Measurements from ENCODE around the gene UACA. TPM values are rescaled to one million over a fixed set of nuclear protein-coding genes. Genes with fewer than 3 reads are reported as not detected.

Gene UACA
- total RNA-seq, 1 donor from 2014 or later, result 39.9 TPM

DNA sequence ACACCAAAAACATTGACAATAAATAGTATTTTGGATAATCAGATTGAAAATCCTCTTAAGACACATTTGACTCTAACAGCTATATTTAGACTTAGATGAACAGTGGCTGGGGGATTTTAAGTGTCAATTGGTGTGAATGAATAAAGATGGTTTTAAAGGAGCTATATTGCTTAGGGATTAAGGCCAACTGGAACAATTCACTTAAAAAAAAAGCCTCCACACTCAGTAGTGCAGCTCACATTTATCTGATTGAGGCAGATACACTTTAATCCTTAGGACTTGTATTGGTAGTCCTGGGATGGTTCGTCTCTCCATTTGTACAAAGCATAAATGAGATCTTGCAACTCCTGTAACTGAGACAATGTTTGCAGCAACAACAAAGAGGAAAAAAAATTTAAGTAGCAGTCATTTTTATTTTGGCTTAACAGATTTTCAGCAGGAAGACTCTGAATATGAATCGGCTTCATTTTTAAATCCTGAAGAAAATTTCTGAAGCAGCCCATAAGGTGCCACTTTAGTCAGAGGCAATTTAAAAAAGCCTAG, 112.0 kb downstream of the UACA start:
- intact Hi-C loops (cut with DNase I), result no loop called here
- TF ChIP-seq, protein P1, sequence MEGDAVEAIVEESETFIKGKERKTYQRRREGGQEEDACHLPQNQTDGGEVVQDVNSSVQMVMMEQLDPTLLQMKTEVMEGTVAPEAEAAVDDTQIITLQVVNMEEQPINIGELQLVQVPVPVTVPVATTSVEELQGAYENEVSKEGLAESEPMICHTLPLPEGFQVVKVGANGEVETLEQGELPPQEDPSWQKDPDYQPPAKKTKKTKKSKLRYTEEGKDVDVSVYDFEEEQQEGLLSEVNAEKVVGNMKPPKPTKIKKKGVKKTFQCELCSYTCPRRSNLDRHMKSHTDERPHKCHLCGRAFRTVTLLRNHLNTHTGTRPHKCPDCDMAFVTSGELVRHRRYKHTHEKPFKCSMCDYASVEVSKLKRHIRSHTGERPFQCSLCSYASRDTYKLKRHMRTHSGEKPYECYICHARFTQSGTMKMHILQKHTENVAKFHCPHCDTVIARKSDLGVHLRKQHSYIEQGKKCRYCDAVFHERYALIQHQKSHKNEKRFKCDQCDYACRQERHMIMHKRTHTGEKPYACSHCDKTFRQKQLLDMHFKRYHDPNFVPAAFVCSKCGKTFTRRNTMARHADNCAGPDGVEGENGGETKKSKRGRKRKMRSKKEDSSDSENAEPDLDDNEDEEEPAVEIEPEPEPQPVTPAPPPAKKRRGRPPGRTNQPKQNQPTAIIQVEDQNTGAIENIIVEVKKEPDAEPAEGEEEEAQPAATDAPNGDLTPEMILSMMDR (IDR thresholded peaks at IDR 0.05), result no peak
- Histone ChIP-seq H3K4me3 (no peak overlapping the region), H3K27ac (no peak overlapping the region), H3K36me3 (peaks cover 5% of the 10 kb centered on the region), H3K27me3 (no peaks in the 10 kb centered on the region), H3K4me1 (no peaks in the 10 kb centered on the region), H3K9me3 (no peaks in the 10 kb centered on the region)
- DNase-seq, result no peak
- no peak for ATAC-seq

DNA sequence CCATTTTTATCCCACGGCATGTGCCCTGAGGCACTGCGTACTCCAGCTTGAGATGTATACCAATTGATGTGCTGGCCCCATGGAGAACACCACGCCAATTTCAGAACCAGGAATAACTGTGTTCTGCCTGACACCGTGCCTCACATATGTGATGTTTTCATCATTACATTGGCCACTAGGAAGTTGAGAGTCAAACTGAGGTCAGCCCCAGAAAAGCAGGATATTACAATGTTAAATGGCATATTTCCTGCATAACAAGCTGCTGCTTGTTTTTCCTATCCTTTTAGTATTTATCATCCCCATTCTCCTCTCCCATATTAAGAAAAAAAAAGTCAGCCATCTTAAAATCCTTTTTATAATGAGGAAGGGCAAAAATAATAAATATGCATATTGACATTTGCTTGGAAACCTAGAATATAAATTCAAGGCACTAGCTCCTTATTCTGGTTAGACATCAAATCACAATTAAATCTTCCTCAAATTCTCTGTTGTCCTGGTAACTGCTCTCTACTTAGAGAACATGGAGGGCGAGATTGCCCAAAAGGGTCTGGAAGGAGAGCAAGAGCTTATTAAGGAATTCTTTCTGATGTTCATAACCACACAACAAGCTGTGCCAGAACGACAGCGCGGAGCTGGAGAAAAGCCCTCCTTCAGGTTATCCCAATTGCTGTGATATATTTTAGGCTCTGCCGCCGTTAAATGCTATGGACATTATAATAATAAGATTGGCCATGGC, 112.6 kb downstream of the UACA start:
- ATAC-seq, result no peak

DNA sequence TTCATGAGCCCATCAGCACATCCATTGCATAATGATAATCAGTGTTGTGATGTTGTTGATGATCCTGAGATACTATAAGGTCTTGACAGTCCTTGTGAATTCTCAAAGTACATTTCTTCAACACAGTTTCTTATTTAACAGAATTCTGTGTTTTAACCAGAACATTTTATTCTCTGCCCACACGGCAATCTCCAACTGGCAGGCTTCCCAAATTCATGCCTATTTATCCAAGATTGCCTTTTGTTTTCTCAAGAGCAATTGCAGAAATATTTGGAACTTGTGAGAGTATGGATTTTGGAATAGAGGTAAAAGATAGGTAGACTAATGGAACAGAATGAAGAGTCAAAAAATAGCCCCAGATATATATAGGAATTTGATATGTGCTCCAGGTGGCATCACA, 116.0 kb downstream of the UACA start:
- Histone ChIP-seq H3K4me1 (no peaks in the 10 kb centered on the region), H3K9me3 (no peaks in the 10 kb centered on the region), H3K36me3 (no peaks in the 10 kb centered on the region), H3K27ac (no peak overlapping the region), H3K4me3 (no peak overlapping the region), H3K27me3 (no peaks in the 10 kb centered on the region)
- intact Hi-C loops (cut with DNase I), result no loop called here
- DNase-seq, result no peak
- ATAC-seq, result no peak
- TF ChIP-seq, protein P1 (IDR thresholded peaks at IDR 0.05), result no peak

More for the DNA sequence above, 112.6 kb downstream of the UACA start:
- intact Hi-C loops (cut with DNase I), result no loop called here
- TF ChIP-seq, protein P1 (IDR thresholded peaks at IDR 0.05), result no peak
- Histone ChIP-seq H3K4me1 (no peaks in the 10 kb centered on the region), H3K27ac (no peak overlapping the region), H3K4me3 (no peak overlapping the region), H3K9me3 (no peaks in the 10 kb centered on the region), H3K27me3 (no peaks in the 10 kb centered on the region), H3K36me3 (no peaks in the 10 kb centered on the region)
- no peak for DNase-seq

DNA sequence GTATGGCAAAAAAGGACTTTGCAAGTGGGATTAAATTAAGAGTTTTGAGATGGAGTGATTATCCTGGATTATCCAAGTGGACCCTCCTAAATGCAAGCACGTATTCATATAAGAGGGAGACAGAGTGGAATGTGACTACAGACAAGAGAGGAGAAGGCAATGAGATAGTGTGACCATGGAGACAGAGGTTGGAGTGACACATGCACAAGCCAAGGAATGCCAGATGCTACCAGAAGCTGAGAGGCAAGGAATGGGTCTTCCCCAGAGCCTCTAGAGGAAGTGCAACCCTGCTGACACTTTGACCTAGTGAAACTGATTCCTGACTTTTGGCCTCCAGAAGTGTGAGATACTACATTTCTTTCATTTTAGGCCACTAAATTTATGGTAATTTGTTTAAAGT, 117.2 kb downstream of the UACA start:
- DNase-seq, result no peak
- Histone ChIP-seq H3K36me3 (no peaks in the 10 kb centered on the region), H3K27ac (no peak overlapping the region), H3K4me3 (no peak overlapping the region), H3K9me3 (no peaks in the 10 kb centered on the region), H3K4me1 (no peaks in the 10 kb centered on the region), H3K27me3 (no peaks in the 10 kb centered on the region)
- TF ChIP-seq, protein P1 (IDR thresholded peaks at IDR 0.05), result no peak
- intact Hi-C loops (cut with DNase I), result no loop called here
- ATAC-seq, result no peak

DNA sequence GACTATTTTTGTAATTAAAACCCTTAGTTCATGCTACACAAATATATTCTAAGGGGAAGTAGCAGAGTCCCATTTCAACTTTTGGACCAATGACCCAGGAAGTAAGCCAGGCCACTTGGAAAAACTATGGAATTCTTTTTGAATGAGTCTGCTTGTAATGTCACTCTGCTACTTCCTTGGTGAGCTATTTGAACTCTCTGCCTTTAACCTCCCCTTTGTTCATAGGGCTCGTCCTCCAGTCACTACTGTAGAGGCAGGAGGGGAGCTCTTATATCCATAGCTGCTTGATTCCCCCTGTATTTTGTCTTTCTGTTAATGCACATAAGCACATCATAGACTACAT, 119.6 kb downstream of the UACA start:
- ATAC-seq, result no peak
- no peak overlapping the region for H3K27ac ChIP-seq
- intact Hi-C loops (cut with DNase I), result no loop called here
- H3K9me3 ChIP-seq, result no peaks in the 10 kb centered on the region
- H3K36me3 ChIP-seq, result no peaks in the 10 kb centered on the region
- DNase-seq, result no peak
- H3K27me3 ChIP-seq, result no peaks in the 10 kb centered on the region
- H3K4me3 ChIP-seq, result no peak overlapping the region
- H3K4me1 ChIP-seq, result no peaks in the 10 kb centered on the region
- TF ChIP-seq, protein P1 (IDR thresholded peaks at IDR 0.05), result no peak

Data from upper lobe of right lung (tissue), 1 donor.